H9 (cell line): ENCODE measurements around the gene CTPS2. TPM values are rescaled to one million over a fixed set of nuclear protein-coding genes. Genes with fewer than 3 reads are reported as not detected.
A peak's percentile ranks its signal among the peaks of the same experiment; 100 is the strongest.

Experiments
- DNase-seq: peaks from one replicate; pipeline ENCODE4 v3.0.0-alpha.2; 2017
- H2AFZ ChIP-seq: one replicate; pipeline ENCODE4 v1.6.1; 2013; ENCODE audit warnings: mild to moderate bottlenecking, low read length, control low read depth, moderate library complexity
- H2AK5ac ChIP-seq: 2 replicates; pipeline ENCODE4 v1.6.1; 2013; ENCODE audit warnings: low read length, control low read depth, mixed read lengths; ENCODE audit not compliant: insufficient read length
- H2BK120ac ChIP-seq: one replicate; pipeline ENCODE4 v1.6.1; 2013; ENCODE audit warnings: low read depth, mild to moderate bottlenecking, low read length, control low read depth, inconsistent platforms; ENCODE audit not compliant: poor library complexity, severe bottlenecking
- H2BK12ac ChIP-seq: 2 replicates; pipeline ENCODE4 v1.6.1; 2013; ENCODE audit warnings: low read length, control low read depth, mixed read lengths, low read depth; ENCODE audit not compliant: insufficient read length
- H2BK15ac ChIP-seq: 2 replicates; pipeline ENCODE4 v1.6.1; 2013; ENCODE audit warnings: low read depth, low read length, control low read depth
- H2BK20ac ChIP-seq: one replicate; pipeline ENCODE4 v1.6.1; 2013; ENCODE audit warnings: low read depth, mild to moderate bottlenecking, low read length, control low read depth, inconsistent platforms; ENCODE audit not compliant: poor library complexity, severe bottlenecking
- H2BK5ac ChIP-seq: 2 replicates; pipeline ENCODE4 v1.6.1; 2013; ENCODE audit warnings: low read length, control low read depth, mixed read lengths; ENCODE audit not compliant: insufficient read length
- H3K14ac ChIP-seq: 2 replicates; pipeline ENCODE4 v1.6.1; 2013; ENCODE audit warnings: low read length, control low read depth; ENCODE audit not compliant: insufficient read depth
- H3K18ac ChIP-seq: 2 replicates; pipeline ENCODE4 v1.6.1; 2013; ENCODE audit warnings: low read depth, mild to moderate bottlenecking, mixed read lengths, low read length, control low read depth; ENCODE audit not compliant: insufficient read length
- H3K23ac ChIP-seq: 2 replicates; pipeline ENCODE4 v1.6.1; 2013; ENCODE audit warnings: low read length, control low read depth, mixed read lengths, low read depth; ENCODE audit not compliant: insufficient read length
- H3K23me2 ChIP-seq: 2 replicates; pipeline ENCODE4 v1.6.1; 2013; ENCODE audit warnings: low read depth, mild to moderate bottlenecking, mixed read lengths, low read length, control low read depth; ENCODE audit not compliant: insufficient read length, poor library complexity, severe bottlenecking
- H3K27ac ChIP-seq: 2 replicates; pipeline ENCODE4 v1.5.1; 2013; ENCODE audit warnings: low read length, control low read depth, mixed read lengths, low read depth; ENCODE audit not compliant: insufficient read length
- H3K27me3 ChIP-seq: 2 replicates; pipeline ENCODE4 v1.6.1; 2013; ENCODE audit warnings: low read length, control low read depth, inconsistent platforms; ENCODE audit not compliant: insufficient read depth
- H3K4ac ChIP-seq: 2 replicates; pipeline ENCODE4 v1.6.1; 2013; ENCODE audit warnings: low read depth, mild to moderate bottlenecking, control low read depth, inconsistent platforms, low read length, moderate library complexity
- H3K4me1 ChIP-seq: 2 replicates; pipeline ENCODE4 v1.6.1; 2013; ENCODE audit warnings: low read length, control low read depth, inconsistent platforms; ENCODE audit not compliant: insufficient read depth
- H3K4me2 ChIP-seq: 2 replicates; pipeline ENCODE4 v1.6.1; 2013; ENCODE audit warnings: low read length, control low read depth, mixed read lengths; ENCODE audit not compliant: insufficient read length, insufficient read depth
- H3K56ac ChIP-seq: 2 replicates; pipeline ENCODE4 v1.6.1; 2013; ENCODE audit warnings: low read depth, mild to moderate bottlenecking, mixed read lengths, low read length, control low read depth; ENCODE audit not compliant: insufficient read length
- H3K79me1 ChIP-seq: 2 replicates; pipeline ENCODE4 v1.6.1; 2013; ENCODE audit warnings: low read depth, mild to moderate bottlenecking, moderate library complexity, low read length, control low read depth, inconsistent platforms; ENCODE audit not compliant: insufficient read depth, poor library complexity, severe bottlenecking
- H3K79me2 ChIP-seq: 2 replicates; pipeline ENCODE4 v1.6.1; 2013; ENCODE audit warnings: low read length, control low read depth, inconsistent platforms; ENCODE audit not compliant: insufficient read depth
- H3K9ac ChIP-seq: 2 replicates; pipeline ENCODE4 v1.6.1; 2013; ENCODE audit warnings: low read length, control low read depth, mixed read lengths; ENCODE audit not compliant: insufficient read length; ENCODE audit errors: extremely low read depth
- H3K9me3 ChIP-seq: one replicate; pipeline ENCODE4 v1.6.1; 2013; ENCODE audit warnings: low read depth, low read length, inconsistent platforms; ENCODE audit not compliant: control insufficient read depth
- H3T11ph ChIP-seq: one replicate; pipeline ENCODE4 v1.6.1; 2013; ENCODE audit warnings: mild to moderate bottlenecking, low read length, control low read depth, inconsistent platforms
- H4K20me1 ChIP-seq: one replicate; pipeline ENCODE4 v1.6.1; 2013; ENCODE audit not compliant: control insufficient read depth, insufficient read length, insufficient read depth
- H4K5ac ChIP-seq: 2 replicates; pipeline ENCODE4 v1.6.1; 2013; ENCODE audit warnings: low read depth, mild to moderate bottlenecking, mixed read lengths, low read length, control low read depth; ENCODE audit not compliant: insufficient read length
- H4K8ac ChIP-seq: replicated peaks from 2 replicates; pipeline ENCODE4 v1.6.1; 2013; ENCODE audit warnings: low read length, control low read depth, mixed read lengths, low read depth; ENCODE audit not compliant: insufficient read length
- H4K91ac ChIP-seq: 2 replicates; pipeline ENCODE4 v1.6.1; 2013; ENCODE audit warnings: low read depth, mild to moderate bottlenecking, moderate library complexity, mixed read lengths, low read length, control low read depth; ENCODE audit not compliant: insufficient read length
- H3K27ac Mint-ChIP-seq, 3 experiments: 2 replicates in 2 of 3; 3 replicates in 1 of 3; pipeline ENCODE4 v1.8.0; 2020 to 2021; ENCODE audit warnings: mixed read lengths in 3 of 3, mild to moderate bottlenecking in 1 of 3, moderate library complexity in 1 of 3
- H3K27me3 Mint-ChIP-seq: 2 replicates; pipeline ENCODE4 v1.8.0; 2021; ENCODE audit warnings: low read depth, mild to moderate bottlenecking, moderate library complexity, mixed read lengths
- H3K36me3 Mint-ChIP-seq, 3 experiments: 2 replicates in 2 of 3; 3 replicates in 1 of 3; pipeline ENCODE4 v1.8.0; 2020 to 2021; ENCODE audit warnings: low read depth in 3 of 3, mixed read lengths in 3 of 3; ENCODE audit not compliant: insufficient read depth in 1 of 3
- H3K4me1 Mint-ChIP-seq, 2 experiments: 2 replicates each; pipeline ENCODE4 v1.8.0; 2020; ENCODE audit warnings: mixed read lengths in 2 of 2
- H3K4me3 Mint-ChIP-seq, 2 experiments: 2 replicates in 1 of 2; 3 replicates in 1 of 2; pipeline ENCODE4 v1.8.0; 2020 to 2021; ENCODE audit warnings: mild to moderate bottlenecking in 2 of 2, mixed read lengths in 2 of 2, moderate library complexity in 1 of 2
- H3K9me3 Mint-ChIP-seq, 2 experiments: 2 replicates in 1 of 2; 3 replicates in 1 of 2; pipeline ENCODE4 v1.8.0; 2020; ENCODE audit warnings: mild to moderate bottlenecking in 2 of 2, mixed read lengths in 2 of 2, moderate library complexity in 1 of 2
- WGBS: extraction: QIAGEN DNeasy Blood & Tissue Kit; methylation state at CpG from one replicate; pipeline ENCODE4 v1.1.7; 2013; ENCODE audit warnings: missing lambda C conversion rate, low lambda C conversion rate, mixed read lengths; ENCODE audit not compliant: insufficient read length; ENCODE audit errors: extremely low coverage; 5-methylcytosine and 5-hydroxymethylcytosine counted together
- total RNA-seq: library from RNA; stranded (reverse); gene quantifications from 2 replicates; pipeline ENCODE4 v1.2.1, GENCODE V29; 2021
- TF ChIP-seq, protein P1 (sequence below): fragments of 200-600 bp; sonication (generic); conservative IDR thresholded peaks from 3 replicates; pipeline ENCODE4 v1.8.0; 2021; ENCODE audit warnings: antibody characterized with exemption, mild to moderate bottlenecking

The CTPS2 gene
- total RNA-seq, 1 experiment from 2014 or later = 69.7 TPM

DNA sequence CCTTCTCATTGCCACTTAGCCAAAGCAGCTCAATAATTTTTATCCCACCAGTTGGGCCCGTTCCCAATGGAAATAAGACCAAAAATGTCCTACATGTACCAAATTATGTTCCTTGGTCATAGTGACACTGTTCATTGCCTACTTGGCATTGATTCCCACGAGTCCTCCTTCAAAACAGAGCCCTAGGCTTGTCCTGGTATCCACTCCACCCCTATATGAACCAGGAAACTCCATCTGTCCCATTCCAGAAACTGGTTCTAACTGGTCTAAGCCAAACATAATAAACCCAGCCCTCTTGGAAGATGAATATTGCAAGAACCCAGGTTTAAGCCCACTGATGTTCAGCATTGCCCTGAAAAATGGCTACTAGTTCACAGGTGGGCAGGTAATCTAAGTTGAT, 93.4 kb downstream of the CTPS2 start:
- Histone ChIP-seq H2AK5ac (no peak overlapping the region), H2BK120ac (no peak overlapping the region), H3K79me1 (no peaks in the 10 kb centered on the region), H3K4ac (no peak overlapping the region), H3K4me2 (no peak overlapping the region), H4K91ac (no peak overlapping the region), H3K27ac (no peak overlapping the region), H2BK20ac (no peak overlapping the region), H3K18ac (no peak overlapping the region), H4K8ac (no peak overlapping the region), H3K4me1 (no peaks in the 10 kb centered on the region; the same call in 1 of the 2 replicates), H3K14ac (no peak overlapping the region), H2BK15ac (no peak overlapping the region), H2BK12ac (no peak overlapping the region), H3K23me2 (no peaks in the 10 kb centered on the region), H3K56ac (no peak overlapping the region), H2BK5ac (no peak overlapping the region), H3K27me3 (no peaks in the 10 kb centered on the region), H2AFZ (no peak overlapping the region), H3K9ac (no peak overlapping the region), H3K79me2 (no peaks in the 10 kb centered on the region), H3T11ph (no peak overlapping the region), H3K9me3 (no peaks in the 10 kb centered on the region), H4K5ac (no peak overlapping the region), H3K23ac (no peak overlapping the region), H4K20me1 (no peaks in the 10 kb centered on the region)
- WGBS = no CpG with 5 or more reads among the region's 2 CpGs
- Mint-ChIP-seq H3K27ac (0 out of 7 replicates have a peak overlapping the region, but pooled peaks of 1 of the 3 experiments have one; percentile 10), H3K9me3 (0 out of 5 replicates have a peak, but pooled peaks cover 0 to 3% of the 10 kb centered on the region in 2 experiments), H3K4me3 (no peak overlapping the region), H3K27me3 (no peaks in the 10 kb centered on the region), H3K4me1 (peaks cover 2 to 12% of the 10 kb centered on the region in 2 experiments; a peak in 3 of 4 replicates), H3K36me3 (peaks cover 54 to 79% (median 70%) of the 10 kb centered on the region in 3 experiments)
- TF ChIP-seq, protein P1, sequence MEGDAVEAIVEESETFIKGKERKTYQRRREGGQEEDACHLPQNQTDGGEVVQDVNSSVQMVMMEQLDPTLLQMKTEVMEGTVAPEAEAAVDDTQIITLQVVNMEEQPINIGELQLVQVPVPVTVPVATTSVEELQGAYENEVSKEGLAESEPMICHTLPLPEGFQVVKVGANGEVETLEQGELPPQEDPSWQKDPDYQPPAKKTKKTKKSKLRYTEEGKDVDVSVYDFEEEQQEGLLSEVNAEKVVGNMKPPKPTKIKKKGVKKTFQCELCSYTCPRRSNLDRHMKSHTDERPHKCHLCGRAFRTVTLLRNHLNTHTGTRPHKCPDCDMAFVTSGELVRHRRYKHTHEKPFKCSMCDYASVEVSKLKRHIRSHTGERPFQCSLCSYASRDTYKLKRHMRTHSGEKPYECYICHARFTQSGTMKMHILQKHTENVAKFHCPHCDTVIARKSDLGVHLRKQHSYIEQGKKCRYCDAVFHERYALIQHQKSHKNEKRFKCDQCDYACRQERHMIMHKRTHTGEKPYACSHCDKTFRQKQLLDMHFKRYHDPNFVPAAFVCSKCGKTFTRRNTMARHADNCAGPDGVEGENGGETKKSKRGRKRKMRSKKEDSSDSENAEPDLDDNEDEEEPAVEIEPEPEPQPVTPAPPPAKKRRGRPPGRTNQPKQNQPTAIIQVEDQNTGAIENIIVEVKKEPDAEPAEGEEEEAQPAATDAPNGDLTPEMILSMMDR = no peak
- no peak for DNase-seq
